Measurements from ENCODE around the gene INPP5J. TPM values are rescaled to one million over a fixed set of nuclear protein-coding genes. Genes with fewer than 3 reads are reported as not detected.
"Not testable (repeated sequence)": the region's sequence is repeated elsewhere in the genome, so short reads cannot be mapped to it uniquely, and the experiment has no call there.

INPP5J gene
- total and polyA plus RNA-seq, 9 of the 15 experiments (the other 6 are each of a cell fraction or from before 2014, with no cell fraction given), result 0.10 to 6.3 (median 4.8) TPM

DNA sequence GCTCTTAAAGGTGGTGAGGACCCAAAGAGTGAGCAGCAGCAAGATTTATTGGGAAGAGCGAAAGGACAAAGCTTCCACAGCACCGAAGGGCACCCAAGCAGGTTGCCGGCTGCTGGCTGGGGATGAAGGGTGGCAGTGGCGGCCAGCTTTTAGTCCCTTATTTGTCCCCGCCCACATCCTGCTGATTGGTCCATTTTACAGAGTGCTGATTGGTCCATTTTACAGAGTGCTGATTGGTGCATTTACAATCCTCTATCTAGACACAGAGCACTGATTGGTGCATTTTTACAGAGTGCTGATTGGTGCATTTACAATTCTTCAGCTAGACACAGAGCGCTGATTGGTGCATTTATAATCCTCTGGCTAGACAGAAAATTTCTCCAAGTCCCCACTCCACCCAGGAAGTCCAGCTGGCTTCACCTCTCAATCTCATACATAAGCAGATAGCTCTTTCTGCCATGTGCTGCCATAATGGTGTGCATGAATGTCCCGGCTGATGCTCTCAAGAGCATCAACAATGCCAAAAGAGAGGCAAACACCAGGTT, 10.1 kb upstream of the INPP5J start:
- ATAC-seq; H3K79me2 ChIP-seq (ENCODE audit: control insufficient read depth, insufficient read depth, low read length); H3K9me1 ChIP-seq (ENCODE audit: control insufficient read depth, insufficient read depth, low read length); H3K4me1 ChIP-seq (replicated peaks in 1 of 2; ENCODE audit: control insufficient read depth in 2 of 2, insufficient read depth in 2 of 2, low read length in 2 of 2); H3K27me3 ChIP-seq (ENCODE audit: control insufficient read depth in 2 of 2, insufficient read depth in 2 of 2, low read length in 2 of 2); H2AFZ ChIP-seq (ENCODE audit: low read depth, low read length); H3K4me3 ChIP-seq; CTCF ChIA-PET (ENCODE audit: low intra/inter-chr PET ratio); H3K9me3 ChIP-seq (replicated peaks; ENCODE audit: control insufficient read depth, insufficient read depth, low read depth, low read length); H3K36me3 ChIP-seq (ENCODE audit: control insufficient read depth, insufficient read depth, low read length); H3K4me2 ChIP-seq (ENCODE audit: insufficient read depth, low read length); BruUV-seq (replicated peaks); H4K20me1 ChIP-seq (replicated peaks; ENCODE audit: control insufficient read depth, insufficient read depth, low read length); DNase-seq (ENCODE audit: extremely low read depth in 1 of 4, low spot score in 3 of 4); intact Hi-C loops (cut with micrococcal nuclease); POLR2A ChIA-PET; in situ Hi-C loops (cut with MboI); H3K27ac ChIP-seq (ENCODE audit: extremely low read depth, low read depth, low read length); FAIRE-seq; H3K9ac ChIP-seq (ENCODE audit: insufficient read depth in 1 of 2, low read depth in 2 of 2, low read length in 2 of 2): not testable (repeated sequence)
- TF ChIP-seq NFYB (IDR thresholded peaks at IDR 0.05; ENCODE audit: extremely low read depth, insufficient read length), result peak; percentile 86
- peak; percentile 48 for TF ChIP-seq ZNF316 (IDR thresholded peaks at IDR 0.05)
- TF ChIP-seq RBM25 (IDR thresholded peaks at IDR 0.05; ENCODE audit: low read depth, low read length, severe bottlenecking), result peak; percentile 64
- TF ChIP-seq ASH1L (IDR thresholded peaks at IDR 0.05; ENCODE audit: borderline replicate concordance, low read depth, partially characterized antibody), result peak; percentile 68
- TF ChIP-seq FOS (IDR thresholded peaks at IDR 0.05; ENCODE audit: extremely low read depth, insufficient read length), result peak; percentile 24
- WGBS (ENCODE audit: insufficient coverage, low coverage, missing lambda C conversion rate), result 56% methylated on average over 5 of the region's 7 CpGs
